GM18511 (cell line): ENCODE measurements around the gene C4BPB.

ENCODE experiments used
- ATAC-seq: cut with Tn5 transposase; IDR thresholded peaks from one replicate; pipeline ENCODE4 v1.9.1; 2021; ENCODE audit warnings: mild to moderate bottlenecking, moderate library complexity; ENCODE audit not compliant: unreplicated experiment

The C4BPB gene

GRCh38 chr1:207059881-207060280 is 28.8 kb upstream of the C4BPB start:
- ATAC-seq = no peak

- ATAC-seq = no peak
Observed at GRCh38 chr1:207060596-207060995, 28.1 kb upstream of the C4BPB start.

DNA sequence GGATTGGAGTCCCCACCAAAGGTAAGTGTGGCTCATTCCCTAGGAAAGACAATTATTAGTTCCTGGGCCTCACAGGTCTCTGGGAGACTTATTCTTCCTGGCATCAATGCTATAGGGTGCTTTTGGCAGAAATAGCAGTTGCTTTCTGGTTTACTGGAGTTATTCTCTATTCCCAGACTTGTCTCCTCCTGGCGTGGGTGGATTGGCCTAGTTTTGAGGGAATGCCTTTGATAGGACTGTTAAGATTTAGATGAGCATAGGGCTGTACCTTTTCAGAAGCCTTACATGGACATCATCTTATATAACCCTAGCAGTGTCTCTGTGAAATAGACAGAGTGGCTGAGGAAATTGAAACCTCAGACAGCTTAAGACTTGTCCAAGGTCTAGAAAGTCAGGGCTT is 26.6 kb upstream of the C4BPB start:
- no peak for ATAC-seq

DNA sequence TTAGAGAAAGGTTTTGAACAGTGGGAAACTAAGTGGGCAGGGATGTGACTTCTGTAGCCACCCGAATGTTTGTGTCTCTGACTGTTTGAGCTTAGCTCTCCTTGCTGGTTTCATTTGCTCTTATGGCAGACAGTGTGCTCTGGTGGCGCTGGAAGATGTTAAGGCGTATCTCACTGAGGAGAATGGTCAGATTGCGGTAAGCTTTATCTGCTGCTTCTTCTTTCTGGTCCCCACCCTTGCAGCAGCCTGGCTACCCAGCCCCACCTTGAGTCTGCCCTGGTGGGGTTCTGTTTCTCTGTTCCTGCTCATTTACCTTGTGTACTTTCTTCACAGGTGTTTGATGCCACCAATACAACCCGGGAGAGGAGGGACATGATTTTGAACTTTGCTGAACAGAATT is 25.6 kb upstream of the C4BPB start:
- no peak for ATAC-seq

- ATAC-seq = no peak
Observed at GRCh38 chr1:207064561-207064960, 24.1 kb upstream of the C4BPB start.

DNA sequence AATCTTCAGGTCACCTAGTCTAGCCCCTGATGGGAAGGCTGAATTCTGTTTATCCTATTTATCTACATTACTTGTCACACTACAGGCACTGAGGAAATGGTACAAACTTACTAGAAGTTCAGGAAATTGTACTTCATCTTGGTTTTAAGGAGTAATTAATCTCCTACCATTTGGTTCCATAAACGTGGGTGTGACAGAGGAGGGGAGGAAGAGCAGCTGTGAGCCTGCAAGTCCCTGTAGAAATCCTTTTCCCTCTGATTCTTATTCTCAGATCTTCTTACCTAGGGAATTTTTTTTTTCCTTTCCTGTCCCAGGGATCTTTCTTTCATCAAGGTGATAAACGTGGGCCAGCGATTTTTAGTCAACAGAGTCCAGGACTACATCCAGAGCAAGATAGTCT is 21.5 kb upstream of the C4BPB start:
- no peak for ATAC-seq

- no peak for ATAC-seq
Observed at GRCh38 chr1:207067665-207068064, 21.0 kb upstream of the C4BPB start.

GRCh38 chr1:207069061-207069460 is 19.6 kb upstream of the C4BPB start:
- ATAC-seq = no peak

DNA sequence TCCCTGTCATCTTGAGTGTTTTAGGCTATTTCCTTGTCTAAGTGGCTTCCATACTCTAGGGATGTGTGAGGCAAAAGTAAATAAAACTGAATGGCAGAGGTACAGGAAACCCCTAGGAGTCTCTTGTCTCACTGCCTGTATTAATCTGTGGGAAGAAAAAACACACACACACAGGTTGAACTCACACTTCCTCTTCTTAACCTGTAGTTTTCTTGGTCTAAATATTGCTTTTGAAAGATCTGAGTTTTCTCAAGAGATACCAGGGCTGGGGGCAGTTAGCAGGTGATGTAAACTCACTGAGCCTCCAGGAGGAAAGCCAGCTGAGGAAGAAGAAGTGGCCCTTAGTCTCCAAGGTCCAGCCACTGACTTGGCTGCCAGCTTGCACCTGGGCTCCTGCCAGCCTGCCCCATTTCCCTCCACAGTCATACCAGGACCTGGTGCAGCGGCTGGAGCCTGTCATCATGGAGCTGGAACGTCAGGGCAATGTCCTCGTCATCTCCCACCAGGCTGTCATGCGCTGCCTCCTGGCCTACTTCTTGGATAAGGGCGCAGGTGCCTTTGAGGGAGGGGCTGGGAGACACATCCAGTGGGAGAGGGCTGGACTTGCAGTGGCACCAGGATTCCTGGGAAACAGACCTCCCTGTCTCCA is 18.7 kb upstream of the C4BPB start:
- no peak for ATAC-seq

- no peak for ATAC-seq
Observed at GRCh38 chr1:207070811-207071210, 17.8 kb upstream of the C4BPB start.

GRCh38 chr1:207071426-207071825 is 17.2 kb upstream of the C4BPB start:
- no peak for ATAC-seq

- no peak for ATAC-seq
Observed at GRCh38 chr1:207072233-207072632, 16.4 kb upstream of the C4BPB start.

GRCh38 chr1:207073906-207074820 is 14.5 kb upstream of the C4BPB start:
- no peak for ATAC-seq

DNA sequence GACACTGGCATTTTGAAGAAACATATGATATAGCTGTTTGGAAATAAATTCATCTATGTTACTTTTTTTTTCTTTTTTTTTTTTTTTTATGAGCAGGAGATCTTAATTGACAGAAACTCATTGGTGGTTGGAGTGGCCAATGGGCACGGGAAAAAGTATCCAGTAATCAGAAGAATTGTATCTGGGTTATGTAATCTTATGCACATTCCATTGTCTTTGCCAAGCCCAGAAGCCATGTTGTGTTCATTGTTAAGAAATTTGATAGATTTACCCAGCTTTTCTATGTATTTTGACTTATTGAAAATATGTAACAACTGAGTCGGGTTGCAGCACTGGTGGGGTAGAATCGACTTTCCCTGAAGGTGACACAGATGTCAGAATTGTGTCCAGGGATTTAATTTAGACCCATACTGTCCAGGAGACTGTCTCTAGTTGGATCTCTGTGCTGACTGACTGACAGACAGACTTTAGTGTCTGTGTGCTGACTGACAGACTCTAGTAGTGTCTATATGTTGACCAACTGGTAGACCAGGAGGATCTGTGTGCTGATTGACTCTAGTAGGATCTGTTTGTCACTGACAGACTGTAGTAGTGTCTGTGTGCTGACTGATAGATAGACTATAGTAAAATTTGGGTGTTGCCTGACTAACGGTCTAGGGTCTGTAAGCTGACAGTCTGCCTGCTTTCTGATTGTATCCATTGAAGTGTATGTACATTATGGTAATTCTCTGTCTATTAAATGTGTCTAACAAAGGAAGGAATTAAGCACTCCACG is 12.3 kb upstream of the C4BPB start:
- ATAC-seq = no peak

DNA sequence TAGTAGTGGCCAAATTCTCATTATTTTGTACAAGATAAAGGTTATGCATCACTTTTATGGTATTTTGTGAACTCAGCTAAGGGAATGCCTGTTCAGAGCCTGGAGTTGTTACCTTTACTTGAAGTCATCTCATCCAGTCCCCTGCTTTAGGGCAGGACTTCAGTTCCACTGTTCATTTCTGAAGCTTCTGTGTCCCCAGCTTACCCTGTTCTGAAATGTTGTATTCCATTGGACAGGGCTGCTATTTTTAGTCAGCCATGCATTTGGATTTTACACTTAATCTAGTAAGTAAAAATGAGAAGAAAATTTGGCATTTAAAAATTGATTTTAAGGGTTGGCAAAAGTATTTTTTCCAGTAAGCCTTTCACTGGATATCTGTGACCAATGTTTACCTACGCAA is 11.6 kb upstream of the C4BPB start:
- no peak for ATAC-seq

- no peak for ATAC-seq
Observed at GRCh38 chr1:207077470-207078377, 10.9 kb upstream of the C4BPB start.

- ATAC-seq = no peak
Observed at GRCh38 chr1:207078578-207079132, 10.0 kb upstream of the C4BPB start.

DNA sequence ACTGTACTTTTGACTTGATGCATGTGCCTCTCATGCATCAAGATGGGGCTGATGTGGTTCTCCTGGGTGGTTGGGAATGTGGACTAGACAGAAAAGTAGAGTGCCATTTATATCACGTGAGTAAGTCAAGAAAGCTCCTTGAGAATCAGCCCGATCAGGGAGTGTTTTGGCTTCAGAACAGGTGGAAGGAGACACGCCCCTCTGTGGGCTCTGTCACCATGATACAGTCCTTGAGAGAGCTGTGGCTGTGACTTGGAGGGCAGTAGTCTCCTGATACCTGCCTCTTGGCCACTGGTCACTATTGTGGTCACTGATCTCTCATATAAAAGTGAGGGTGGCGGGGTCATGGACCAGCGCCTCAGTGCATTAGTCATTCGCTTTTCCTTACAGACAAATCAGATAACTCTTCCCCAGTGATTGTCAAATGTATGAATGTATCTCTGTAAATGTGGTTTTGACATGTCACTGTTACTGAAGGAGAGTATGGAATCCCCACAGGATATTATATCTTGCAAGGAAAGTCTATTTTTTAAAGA is 8.9 kb upstream of the C4BPB start:
- ATAC-seq = no peak

- ATAC-seq = no peak
Observed at GRCh38 chr1:207081088-207081487, 7.6 kb upstream of the C4BPB start.

DNA sequence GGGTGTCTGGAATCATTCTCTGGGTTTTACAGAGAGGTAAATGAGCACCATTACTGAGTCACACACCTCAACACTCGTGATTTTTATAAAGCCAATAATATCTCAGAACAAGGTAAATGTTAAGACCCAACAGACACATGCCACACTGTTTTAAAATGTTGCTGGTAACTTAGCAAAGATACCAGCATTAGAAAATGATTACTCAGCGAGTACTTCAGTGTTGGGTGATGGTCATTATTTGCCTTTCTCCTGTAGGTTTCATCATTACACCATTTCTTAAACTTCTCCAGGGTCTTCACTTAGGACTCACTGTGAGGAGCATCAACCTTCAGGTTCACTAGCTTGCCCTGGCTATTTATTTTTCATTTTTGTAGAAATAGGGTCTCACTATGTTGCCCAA is 6.9 kb upstream of the C4BPB start:
- no peak for ATAC-seq
